NCI-H2081 (cell line): ENCODE results near the gene TET1.
"Not testable (repeated sequence)": the region's sequence is repeated elsewhere in the genome, so short reads cannot be mapped to it uniquely, and the experiment has no call there.

ENCODE experiments used
- DNase-seq, 2 experiments: peaks; one replicate each; lab custom pipeline; 2025; lab: John Stamatoyannopoulos, UW

TET1 gene

DNA sequence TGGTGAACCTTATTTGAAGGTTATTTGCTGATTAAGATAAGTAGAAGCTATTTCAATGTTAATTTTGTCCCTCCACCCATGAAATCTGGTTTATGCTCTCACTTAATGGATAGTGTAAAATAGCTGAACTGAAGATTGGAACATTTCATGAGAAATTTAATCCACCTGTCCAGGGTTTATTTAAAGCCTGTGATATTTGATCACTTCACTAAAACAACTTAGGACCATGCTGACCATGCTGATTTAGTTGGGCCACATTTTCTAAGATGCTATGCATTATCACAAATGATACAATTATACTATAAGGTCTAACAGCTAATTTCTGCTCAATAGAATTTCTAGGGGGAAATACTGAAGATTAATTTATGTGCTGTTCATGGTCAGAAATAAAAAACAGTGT, 53.8 kb downstream of the TET1 start:
- DNase-seq: not testable (repeated sequence)

GRCh38 chr10:68617691-68618090, 57.6 kb downstream of the TET1 start:
- not testable (repeated sequence) for DNase-seq

DNA sequence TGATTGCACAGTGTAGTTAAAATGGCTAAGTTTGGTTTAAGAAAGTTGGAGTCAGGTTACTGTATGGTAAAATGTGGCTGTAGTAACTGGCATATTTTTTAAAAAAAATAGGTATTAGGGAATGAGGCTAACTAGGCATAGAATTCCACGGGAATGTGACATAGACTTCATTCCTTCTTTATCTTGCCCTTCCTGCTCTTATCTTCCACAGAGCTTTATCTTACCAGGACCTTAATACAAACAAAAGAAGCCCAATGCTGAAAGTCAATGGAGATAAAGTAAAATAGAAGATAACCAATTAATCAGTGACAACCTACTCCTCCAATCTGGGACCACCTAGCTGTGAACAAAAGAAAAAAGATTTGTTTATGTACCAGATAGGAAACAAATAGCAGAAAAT, 58.1 kb downstream of the TET1 start:
- DNase-seq: no peak

- DNase-seq: no peak
Measured at GRCh38 chr10:68619595-68619994, 59.5 kb downstream of the TET1 start.

- DNase-seq: no peak
Measured at GRCh38 chr10:68625316-68625921, 65.3 kb downstream of the TET1 start.

- no peak for DNase-seq
Measured at GRCh38 chr10:68628576-68629127, 68.5 kb downstream of the TET1 start.

DNA sequence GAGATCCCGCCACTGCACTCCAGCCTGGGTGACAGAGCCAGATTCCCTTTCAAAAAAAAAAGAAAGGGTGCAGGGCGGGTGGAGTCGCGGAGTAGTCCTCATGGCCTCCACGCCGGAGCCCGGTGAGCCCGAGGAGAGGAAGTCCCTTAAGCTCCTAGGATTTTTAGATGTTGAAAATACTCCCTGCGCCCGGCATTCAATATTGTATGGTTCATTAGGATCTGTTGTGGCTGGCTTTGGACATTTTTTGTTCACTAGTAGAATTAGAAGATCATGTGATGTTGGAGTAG, 72.1 kb downstream of the TET1 start:
- not testable (repeated sequence) for DNase-seq

GRCh38 chr10:68633281-68633680, 73.1 kb downstream of the TET1 start:
- DNase-seq: no peak

DNA sequence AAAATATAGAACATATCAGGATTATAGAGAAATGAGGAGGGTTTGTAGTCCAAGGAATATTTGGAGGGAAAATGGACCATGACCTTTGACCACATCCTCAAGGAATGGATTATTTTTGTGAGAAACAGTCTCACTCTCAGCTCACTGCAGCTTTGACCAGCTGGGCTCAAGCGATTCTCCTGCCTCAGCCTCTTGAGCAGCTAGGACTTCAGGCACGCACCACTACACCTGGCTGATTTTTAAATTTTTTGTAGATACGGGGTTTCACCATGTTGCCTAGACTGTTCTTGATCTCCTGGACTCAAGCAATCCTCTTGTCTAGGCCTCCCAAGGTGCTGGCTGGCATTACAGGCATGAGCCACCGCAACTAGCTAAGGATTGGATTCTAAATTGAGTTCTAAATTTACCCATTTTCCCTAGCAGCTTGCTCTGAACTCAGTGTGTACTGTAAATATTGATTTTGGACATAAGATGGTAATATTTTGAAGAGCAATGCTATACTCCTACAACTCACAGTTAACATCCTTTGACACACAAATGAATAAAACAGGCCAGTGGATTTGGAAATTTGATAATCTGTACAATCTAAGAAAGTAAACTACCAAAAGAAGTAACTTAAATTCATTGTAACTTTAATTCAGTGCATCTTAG, 73.8 kb downstream of the TET1 start:
- DNase-seq: no peak

DNA sequence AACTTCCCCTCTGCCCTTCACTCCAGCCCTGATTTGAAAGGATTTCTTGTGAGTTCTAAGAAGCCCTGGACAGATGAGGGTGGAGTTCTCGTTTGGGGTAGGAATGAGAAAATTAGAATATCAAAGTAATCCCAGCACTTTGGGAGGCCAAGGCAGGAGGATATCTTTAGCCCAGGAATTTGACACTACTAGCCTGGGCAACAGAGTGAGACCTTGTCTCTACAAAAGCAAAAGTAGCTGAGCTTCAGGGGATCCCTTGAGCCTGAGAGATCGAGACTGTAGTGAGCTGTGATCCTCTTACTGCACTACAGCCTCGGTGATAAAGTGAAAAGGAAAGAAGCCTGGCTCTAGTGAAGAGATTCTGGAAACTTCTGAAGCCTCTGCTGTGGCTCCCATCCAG, 76.2 kb downstream of the TET1 start:
- DNase-seq: no peak

DNA sequence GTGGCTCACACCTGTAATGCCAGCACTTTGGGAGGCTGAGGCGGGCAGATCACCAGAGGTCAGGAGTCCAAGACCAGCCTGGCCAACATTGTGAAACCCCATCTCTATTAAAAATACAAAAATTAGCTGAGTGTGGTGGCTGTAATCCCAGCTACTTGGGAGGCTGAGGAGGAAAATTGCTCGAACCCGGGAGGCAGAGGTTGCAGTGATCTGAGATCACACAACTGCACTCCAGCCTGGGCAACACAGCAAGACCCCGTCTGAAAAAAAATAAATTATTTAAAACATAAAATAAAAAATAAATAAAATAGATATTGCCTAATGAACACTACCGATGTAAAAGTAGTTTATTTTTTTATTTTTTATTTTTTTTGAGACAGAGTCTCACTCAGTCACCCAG, 83.4 kb downstream of the TET1 start:
- not testable (repeated sequence) for DNase-seq

DNA sequence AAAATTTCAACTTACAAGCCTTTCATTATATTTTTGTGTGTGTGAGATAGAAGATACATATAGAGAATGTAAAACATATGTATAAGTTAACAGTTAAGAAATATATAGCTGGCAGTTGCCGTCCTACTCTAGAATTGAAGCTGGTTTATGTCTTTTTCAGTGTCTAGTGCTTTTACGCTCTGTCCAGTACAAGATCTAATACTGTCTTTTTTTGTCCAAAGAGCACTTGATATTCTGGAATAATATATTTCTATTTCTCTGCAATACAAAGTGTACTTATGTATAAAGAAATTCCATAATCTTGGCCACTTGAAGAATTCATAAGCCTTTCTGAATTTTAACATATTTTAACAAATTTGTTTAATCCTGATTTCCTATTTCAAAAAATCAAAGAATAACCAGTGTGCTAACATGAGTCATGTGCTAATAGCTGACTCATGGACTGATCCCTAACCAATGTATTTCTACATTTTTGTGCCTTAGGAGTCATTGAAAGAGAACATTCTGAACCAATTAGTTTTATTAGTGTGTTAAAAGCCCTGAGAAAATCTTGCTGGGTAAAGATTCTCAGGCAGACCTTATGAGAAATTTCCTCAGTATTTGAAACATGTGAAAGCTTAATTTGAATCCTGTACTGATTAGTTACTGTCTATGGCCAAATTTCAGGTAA, 87.7 kb downstream of the TET1 start:
- DNase-seq: no peak

DNA sequence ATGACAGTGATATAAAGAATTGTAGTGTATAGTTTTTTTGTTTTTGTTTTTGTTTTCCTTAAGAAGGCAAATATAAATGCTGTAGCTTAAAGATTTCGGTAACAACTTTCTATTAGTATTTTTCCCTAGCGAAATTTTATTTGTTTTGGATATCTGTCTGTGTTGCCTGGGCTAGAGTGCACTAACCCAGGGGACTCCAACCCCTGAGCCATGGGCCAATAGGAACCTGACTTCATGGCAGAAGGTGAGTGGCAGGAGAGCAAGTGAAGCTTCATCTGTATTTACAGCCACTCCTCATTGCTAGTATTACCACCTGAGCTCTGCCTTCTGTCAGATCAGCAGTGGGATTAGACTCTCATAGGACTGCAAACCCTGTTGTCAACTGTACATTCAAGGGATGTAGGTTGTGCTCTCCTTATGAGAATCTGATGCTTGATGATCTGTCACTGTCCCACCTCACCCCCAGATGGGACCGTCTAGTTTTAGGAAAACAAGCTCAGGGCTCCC, 95.5 kb downstream of the TET1 start:
- DNase-seq: no peak

DNA sequence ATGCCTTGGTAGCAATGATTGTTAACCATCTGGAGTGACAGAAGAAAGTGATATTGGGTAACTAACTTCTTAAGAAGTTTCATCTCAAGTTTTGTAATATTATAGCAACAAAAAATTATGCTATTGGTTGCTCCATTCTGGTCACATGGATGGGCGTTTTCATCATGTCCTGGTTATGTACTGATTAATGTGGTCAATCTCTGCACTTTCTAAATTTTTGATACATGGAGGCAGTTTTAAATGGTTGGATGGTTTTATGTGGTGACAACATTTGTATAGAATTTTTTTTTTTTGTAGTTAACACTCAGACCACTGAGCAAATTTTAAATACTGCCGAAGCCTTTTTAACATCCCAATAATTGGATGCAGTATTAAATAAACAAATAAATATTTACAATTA, 105.7 kb downstream of the TET1 start:
- no peak for DNase-seq

DNA sequence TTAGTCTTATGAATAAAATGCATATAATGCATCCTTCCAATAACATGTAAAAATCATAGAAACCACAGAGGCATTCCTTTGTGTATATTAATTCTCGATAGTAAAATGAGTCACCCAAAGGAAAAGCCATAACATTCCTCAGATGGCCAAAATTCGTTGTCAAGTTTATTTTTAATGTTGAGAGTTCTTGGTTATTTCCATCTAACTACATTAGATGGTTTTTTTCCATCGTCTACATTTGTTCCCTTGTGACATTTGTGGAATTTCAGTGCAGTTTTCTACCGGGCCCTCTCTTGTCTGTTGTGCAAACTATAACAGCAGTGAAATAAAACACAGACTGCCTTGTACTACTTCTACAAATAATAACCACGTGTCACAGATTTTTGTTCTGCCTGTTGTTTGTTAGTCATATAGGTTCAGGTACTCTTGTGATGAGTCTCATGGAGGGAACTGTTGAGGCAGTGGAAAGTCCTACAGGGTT, 106.2 kb downstream of the TET1 start:
- DNase-seq: no peak

DNA sequence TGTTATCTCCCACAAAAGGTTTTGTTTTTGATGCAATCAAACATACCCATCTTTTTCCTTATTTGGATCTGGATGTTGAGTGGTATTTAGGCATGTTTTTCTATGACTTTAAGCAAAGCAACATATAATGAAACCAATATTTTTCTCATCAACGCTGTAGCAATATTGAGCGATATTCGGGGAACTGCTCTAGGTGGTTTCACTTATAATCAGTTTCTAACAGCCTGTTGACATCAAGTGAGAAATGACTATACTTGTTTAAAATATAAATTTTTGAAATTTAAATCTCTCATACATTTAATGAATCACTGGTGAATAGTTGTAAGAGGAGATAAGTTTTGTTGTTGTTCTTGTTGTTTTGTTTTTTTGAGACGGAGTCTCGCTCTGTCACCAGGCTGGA, 108.1 kb downstream of the TET1 start:
- DNase-seq: no peak

DNA sequence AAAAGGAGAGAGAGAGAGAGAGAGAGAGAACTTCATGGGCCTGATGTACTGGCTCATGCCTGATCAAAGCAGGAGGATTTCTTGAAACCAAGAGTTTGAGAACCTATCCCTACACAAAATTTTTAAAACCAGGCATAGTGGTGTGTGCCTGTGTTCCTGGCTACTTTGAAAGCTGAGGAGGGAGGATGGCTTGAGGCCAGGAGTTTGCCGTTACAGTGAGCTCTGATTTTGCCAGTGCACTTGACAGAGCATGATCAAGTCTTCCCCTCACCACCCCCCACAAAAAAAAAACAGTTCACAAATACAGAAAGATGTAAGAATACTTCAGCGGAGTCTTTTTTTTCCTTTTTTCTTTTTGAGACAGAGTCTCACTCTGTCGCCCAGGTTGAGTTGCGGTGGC, 108.8 kb downstream of the TET1 start:
- no peak for DNase-seq

- DNase-seq: no peak
Measured at GRCh38 chr10:68684413-68684812, 124.3 kb downstream of the TET1 start.

- no peak for DNase-seq
Measured at GRCh38 chr10:68696018-68696417, 135.9 kb downstream of the TET1 start.

DNA sequence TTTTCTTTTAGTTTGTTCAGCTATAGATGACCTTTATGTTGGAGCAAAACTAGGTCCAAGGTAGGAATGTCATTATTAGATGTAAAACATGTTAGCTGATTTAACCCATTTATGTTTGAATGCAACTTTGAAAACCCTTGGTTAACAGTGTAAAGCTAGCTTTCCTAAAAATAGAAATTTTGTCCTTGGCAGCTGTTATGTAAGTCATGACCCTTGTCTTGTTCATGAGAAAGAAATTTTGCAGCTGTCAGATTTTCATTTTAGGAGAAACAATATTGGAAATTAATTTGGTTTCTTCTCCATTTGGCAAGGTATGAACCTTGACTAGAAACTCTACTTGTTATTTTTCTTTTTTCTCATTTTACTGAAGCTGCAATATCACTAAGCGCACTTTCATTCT, 137.0 kb downstream of the TET1 start:
- no peak for DNase-seq

- no peak for DNase-seq
Measured at GRCh38 chr10:68700197-68700596, 140.1 kb downstream of the TET1 start.

DNA sequence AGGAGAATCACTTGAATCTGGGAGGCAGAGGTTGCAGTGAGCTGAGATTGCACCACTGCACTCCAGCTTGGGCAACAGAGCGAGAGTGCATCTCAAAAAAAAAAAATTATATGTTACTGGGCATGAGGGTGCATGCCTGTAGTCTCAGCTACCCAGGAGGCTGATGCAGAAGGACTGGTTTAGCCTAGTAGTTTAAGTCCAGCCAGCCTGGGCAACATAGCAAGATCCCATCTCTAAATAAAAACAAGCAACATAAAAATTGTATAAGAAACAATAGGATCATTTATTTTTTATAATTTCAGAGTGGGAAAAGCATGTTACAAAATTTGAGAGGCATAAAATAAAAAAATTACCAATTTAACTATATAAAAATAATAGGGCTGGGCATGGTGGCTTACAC, 145.4 kb downstream of the TET1 start:
- DNase-seq: no peak

- DNase-seq: not testable (repeated sequence)
Measured at GRCh38 chr10:68708987-68709386, 148.8 kb downstream of the TET1 start.
